ENCODE measurements around the gene ST6GALNAC6.

DNA sequence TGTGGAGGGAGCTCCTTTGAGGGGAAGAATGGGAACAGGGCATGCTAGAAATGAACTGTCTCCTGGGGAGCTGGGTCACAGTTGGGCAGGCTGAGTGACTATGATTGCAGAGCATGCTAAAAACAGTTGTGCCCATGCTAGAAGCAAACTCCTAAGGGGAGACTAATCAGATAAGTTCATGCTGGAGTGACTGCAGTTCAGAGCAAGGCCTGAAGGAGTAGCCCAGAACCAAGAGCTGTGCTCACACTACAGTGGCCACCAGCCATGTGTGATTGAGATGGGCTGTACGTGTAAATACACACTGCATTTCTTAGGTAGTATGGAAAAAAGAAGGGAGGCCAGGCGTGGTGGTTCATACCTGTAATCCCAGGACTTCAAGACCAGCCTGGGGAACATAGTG lies 11.6 kb downstream of the ST6GALNAC6 start:
- TF ChIP-seq, protein P1, sequence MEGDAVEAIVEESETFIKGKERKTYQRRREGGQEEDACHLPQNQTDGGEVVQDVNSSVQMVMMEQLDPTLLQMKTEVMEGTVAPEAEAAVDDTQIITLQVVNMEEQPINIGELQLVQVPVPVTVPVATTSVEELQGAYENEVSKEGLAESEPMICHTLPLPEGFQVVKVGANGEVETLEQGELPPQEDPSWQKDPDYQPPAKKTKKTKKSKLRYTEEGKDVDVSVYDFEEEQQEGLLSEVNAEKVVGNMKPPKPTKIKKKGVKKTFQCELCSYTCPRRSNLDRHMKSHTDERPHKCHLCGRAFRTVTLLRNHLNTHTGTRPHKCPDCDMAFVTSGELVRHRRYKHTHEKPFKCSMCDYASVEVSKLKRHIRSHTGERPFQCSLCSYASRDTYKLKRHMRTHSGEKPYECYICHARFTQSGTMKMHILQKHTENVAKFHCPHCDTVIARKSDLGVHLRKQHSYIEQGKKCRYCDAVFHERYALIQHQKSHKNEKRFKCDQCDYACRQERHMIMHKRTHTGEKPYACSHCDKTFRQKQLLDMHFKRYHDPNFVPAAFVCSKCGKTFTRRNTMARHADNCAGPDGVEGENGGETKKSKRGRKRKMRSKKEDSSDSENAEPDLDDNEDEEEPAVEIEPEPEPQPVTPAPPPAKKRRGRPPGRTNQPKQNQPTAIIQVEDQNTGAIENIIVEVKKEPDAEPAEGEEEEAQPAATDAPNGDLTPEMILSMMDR (IDR thresholded peaks at IDR 0.05; ENCODE audit: low read depth, low read length, missing input control), result no peak
- no peak for TF ChIP-seq RXRA (IDR thresholded peaks at IDR 0.05)
